ENCODE measurements around the gene CHST5. TPM values are rescaled to one million over a fixed set of nuclear protein-coding genes. Genes with fewer than 3 reads are reported as not detected.

The CHST5 gene
- 0.22 TPM for total RNA-seq
- long read RNA-seq, result 0 reads

GRCh38 chr16:75535901-75536300 is at the start of gene CHST5:
Gene CHST5, minus strand, starts transcription at chr16:75536108. Its CDS starts 5,724 bp downstream, at chr16:75530384.
- ATAC-seq (ENCODE audit: poor library complexity) (no peak), DNase-seq (no peak)
- intact Hi-C loops (cut with DNase I), result no loop called here

DNA sequence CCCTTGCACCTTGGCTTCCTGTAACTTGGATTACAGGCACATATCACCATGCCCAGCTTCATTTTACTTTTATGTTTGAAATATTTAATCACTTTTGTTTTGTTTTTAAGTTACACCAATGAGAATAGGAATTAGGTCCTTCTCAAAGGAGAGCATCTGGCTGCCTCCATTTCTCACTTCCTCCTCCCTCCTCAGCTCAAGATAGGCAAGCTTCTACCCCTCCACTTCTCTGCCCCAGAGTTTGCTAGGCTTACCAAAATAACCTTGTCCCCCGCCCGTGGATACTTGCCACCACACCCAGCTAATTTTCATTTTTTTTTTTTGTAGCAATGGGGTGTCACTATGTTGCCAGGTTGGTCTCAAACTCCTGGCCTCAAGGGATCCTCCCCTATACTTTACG is 48.2 kb upstream of the CHST5 start:
- ATAC-seq (ENCODE audit: poor library complexity) (no peak), DNase-seq (no peak)
- intact Hi-C loops (cut with DNase I), result no loop called here

GRCh38 chr16:75579281-75579834 is 43.5 kb upstream of the CHST5 start:
- no peak for ATAC-seq (ENCODE audit: poor library complexity)
- no peak for DNase-seq
- intact Hi-C loops (cut with DNase I), result no loop called here

GRCh38 chr16:75578725-75579124 is 42.8 kb upstream of the CHST5 start:
- no peak for ATAC-seq (ENCODE audit: poor library complexity)
- intact Hi-C loops (cut with DNase I), result no loop called here
- no peak for DNase-seq

- ATAC-seq (ENCODE audit: poor library complexity) (no peak), DNase-seq (no peak)
- intact Hi-C loops (cut with DNase I), result no loop called here
Observed at GRCh38 chr16:75578212-75578611, 42.3 kb upstream of the CHST5 start.

- ATAC-seq (ENCODE audit: poor library complexity) (no peak), DNase-seq (no peak)
- intact Hi-C loops (cut with DNase I), result no loop called here
Observed at GRCh38 chr16:75576384-75576811, 40.5 kb upstream of the CHST5 start.

- DNase-seq (no peak), ATAC-seq (ENCODE audit: poor library complexity) (no peak)
- intact Hi-C loops (cut with DNase I), result no loop called here
Observed at GRCh38 chr16:75575958-75576357, 40.0 kb upstream of the CHST5 start.

GRCh38 chr16:75573955-75574354 is 38.0 kb upstream of the CHST5 start:
- DNase-seq (no peak), ATAC-seq (ENCODE audit: poor library complexity) (no peak)
- intact Hi-C loops (cut with DNase I), result no loop called here

- ATAC-seq (ENCODE audit: poor library complexity), result no peak
- no peak for DNase-seq
- intact Hi-C loops (cut with DNase I), result no loop called here
Observed at GRCh38 chr16:75572864-75573542, 37.1 kb upstream of the CHST5 start.

DNA sequence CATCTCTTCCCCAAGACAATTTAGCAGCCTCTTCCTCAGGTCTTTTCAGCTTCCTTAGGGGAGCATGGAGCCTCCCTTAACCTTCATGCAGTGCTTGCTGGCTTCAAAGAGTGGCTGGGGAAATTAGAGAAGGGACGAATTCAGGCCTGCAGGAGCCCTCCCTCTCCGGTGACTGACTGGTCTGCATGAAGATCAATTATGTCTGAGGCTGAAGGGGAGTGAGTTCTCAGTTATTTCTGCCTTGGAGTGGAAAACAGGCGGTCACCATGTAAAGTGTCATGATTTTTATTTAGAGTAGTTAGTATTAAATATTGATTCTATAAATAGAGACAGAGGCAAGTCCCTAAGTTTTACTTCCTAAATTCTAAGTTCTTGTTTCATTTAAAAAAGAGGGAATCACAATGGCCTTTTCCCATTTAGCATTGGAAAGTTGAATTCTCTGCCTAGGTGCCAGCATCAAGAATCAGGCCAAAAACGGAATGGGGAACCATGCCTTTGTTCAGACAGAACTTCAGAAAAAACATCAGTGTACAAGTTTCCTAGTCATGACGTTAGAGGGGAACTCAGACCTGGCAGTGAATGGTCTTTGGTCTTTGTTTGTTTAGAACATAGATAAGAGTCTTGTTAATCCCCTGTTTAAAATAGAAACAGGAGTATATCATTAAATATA is 34.6 kb upstream of the CHST5 start:
- DNase-seq, result no peak
- ATAC-seq (ENCODE audit: poor library complexity), result no peak
- intact Hi-C loops (cut with DNase I), result no loop called here

- intact Hi-C loops (cut with DNase I), result no loop called here
Observed at GRCh38 chr16:75567911-75568310, 32.0 kb upstream of the CHST5 start.

GRCh38 chr16:75566758-75567255 is 30.9 kb upstream of the CHST5 start:
- ATAC-seq (ENCODE audit: poor library complexity) (peak; percentile 4), DNase-seq (no peak)
- intact Hi-C loops (cut with DNase I), result no loop called here

More at GRCh38 chr16:75567911-75568310, 32.0 kb upstream of the CHST5 start:
- ATAC-seq (ENCODE audit: poor library complexity), result no peak
- no peak for DNase-seq

GRCh38 chr16:75566040-75566757 is 30.3 kb upstream of the CHST5 start, which contains the start of gene GABARAPL2:
Gene GABARAPL2, plus strand, starts transcription at chr16:75566379. Its CDS starts 108 bp downstream, at chr16:75566487.
- intact Hi-C loops (cut with DNase I), result no loop called here
- DNase-seq (peak; percentile 91), ATAC-seq (ENCODE audit: poor library complexity) (peak; percentile 97)

DNA sequence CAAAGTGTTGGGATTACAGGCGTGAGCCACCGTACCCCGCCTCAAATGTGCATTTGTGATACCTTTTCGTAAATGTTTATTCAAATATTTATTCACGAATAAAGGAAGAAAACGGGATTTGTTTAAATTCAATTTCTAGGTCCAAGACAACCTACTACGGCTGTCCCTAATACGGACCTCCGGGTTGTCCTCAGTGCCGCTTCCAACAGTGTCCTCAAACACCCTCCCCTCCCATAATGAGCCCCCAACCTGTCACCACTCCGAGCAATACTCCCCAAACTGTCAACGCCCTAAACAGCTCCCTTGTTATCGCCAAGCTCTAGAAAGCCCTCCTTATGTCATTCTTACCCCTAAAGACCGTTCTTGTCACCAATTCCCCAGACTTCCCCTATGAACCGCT is 29.7 kb upstream of the CHST5 start:
- ATAC-seq (ENCODE audit: poor library complexity) (peak; percentile 38), DNase-seq (no peak)
- intact Hi-C loops (cut with DNase I), result no loop called here

DNA sequence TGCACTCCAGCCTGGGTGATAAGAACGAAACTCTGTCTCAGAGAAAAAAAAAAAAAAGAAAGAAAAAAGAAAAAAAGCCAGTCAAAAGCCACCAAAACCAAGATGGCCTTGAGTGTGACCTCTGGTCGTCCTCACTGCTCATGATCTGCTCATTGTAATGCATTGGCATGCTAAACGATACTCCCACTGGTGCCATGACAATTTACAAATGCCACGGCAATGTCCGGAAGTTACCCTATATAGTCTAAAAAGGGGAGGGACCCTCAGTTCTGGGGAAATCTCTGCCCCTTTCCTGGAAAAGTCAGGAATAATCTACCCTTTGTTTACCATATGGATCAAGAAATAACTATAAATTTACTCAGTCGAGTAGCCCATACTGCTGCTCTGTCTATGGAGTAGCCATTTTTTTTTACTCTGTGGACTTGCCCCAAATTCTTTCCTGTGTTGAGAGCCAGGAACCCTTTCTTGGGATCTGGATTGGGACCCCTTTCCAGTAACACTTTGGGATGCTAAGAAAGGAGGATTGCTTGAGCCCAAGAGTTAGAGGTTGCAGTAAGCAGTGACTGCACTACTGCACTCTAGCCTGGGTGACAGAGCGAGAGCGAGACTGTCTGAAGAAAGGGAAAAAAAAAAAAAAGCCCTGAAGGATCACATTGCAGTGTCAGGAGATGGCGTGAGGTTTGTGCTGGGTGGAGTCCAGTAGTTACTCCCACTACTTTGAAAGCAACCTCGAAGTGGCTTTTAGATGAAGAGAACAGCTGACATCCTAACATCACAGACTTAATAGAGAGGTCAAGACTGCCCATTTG is 23.9 kb upstream of the CHST5 start:
- intact Hi-C loops (cut with DNase I), result loop anchor here (10.0 kb wide), 1 partner anchor 85 kb away; no protein-coding TSS in a partner anchor
- DNase-seq (no peak), ATAC-seq (ENCODE audit: poor library complexity) (no peak)

- no peak for DNase-seq
- intact Hi-C loops (cut with DNase I), result loop anchor here (10.0 kb wide), 1 partner anchor 84 kb away; no protein-coding TSS in a partner anchor
- ATAC-seq (ENCODE audit: poor library complexity), result no peak
Observed at GRCh38 chr16:75558846-75559401, 23.0 kb upstream of the CHST5 start.

DNA sequence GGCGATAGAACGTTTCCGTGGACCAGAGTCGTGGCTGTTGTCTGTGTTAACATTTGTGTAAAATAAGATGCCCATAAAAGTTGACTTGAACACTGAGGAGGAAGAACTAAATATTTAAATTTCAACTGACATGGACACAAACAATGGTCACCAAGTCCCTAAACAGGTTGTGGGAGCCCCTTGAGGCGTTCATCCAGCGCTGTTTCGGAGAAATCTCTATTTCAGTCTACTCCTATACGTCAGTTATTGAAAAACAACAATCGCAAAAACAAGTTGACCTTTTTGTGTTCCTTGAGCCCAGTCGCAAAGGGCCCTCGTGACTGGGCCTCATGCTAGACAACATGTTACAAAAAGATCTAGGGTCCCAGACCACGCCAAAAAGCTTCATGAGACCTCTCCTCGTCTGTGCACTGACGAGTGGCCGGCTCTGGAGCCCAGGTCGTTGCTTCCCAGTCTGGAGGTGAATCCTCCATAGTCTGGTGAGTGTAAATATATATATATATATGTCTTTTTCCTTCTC is 20.6 kb upstream of the CHST5 start:
- intact Hi-C loops (cut with DNase I), result loop anchor here (10.0 kb wide), 1 partner anchor 82 kb away; no protein-coding TSS in a partner anchor
- no peak for ATAC-seq (ENCODE audit: poor library complexity)

More for the DNA sequence above, 20.6 kb upstream of the CHST5 start:
- DNase-seq, result no peak
